HEK293 (cell line): ENCODE results near the gene PPM1F.

Experiments used
- ELK4 ChIP-seq: IDR thresholded peaks from 2 replicates; pipeline ENCODE4 v1.6.1; 2011; ENCODE audit warnings: mild to moderate bottlenecking, low read depth, low read length, borderline replicate concordance
- FEZF1 ChIP-seq: fragments of 450-650 bp; formaldehyde crosslinking; IDR thresholded peaks from 2 replicates; pipeline ENCODE4 v1.5.1; 2016; ENCODE audit warnings: missing biosample characterization, missing genetic modification characterization
- IKZF3 ChIP-seq: fragments of 450-650 bp; IDR thresholded peaks from 2 replicates; pipeline ENCODE4 v1.5.0; 2018; ENCODE audit warnings: missing biosample characterization, mild to moderate bottlenecking, missing genetic modification characterization, moderate library complexity
- KLF10 ChIP-seq: fragments of 450-650 bp; IDR thresholded peaks from 2 replicates; pipeline ENCODE4 v1.5.1; 2018; ENCODE audit warnings: missing biosample characterization, mild to moderate bottlenecking, missing genetic modification characterization
- KLF9 ChIP-seq: fragments of 450-650 bp; formaldehyde crosslinking; IDR thresholded peaks from 2 replicates; pipeline ENCODE4 v1.5.1; 2016; ENCODE audit warnings: missing biosample characterization, missing genetic modification characterization, low read depth
- MYNN ChIP-seq: fragments of 450-650 bp; formaldehyde crosslinking; IDR thresholded peaks from 2 replicates; pipeline ENCODE4 v1.5.1; 2016; ENCODE audit warnings: missing biosample characterization, missing genetic modification characterization, borderline replicate concordance
- RBAK ChIP-seq: fragments of 450-650 bp; formaldehyde crosslinking; IDR thresholded peaks from 2 replicates; pipeline ENCODE4 v1.5.1; 2016; ENCODE audit warnings: missing biosample characterization, missing genetic modification characterization
- SALL2 ChIP-seq: fragments of 450-650 bp; formaldehyde crosslinking; IDR thresholded peaks from 2 replicates; pipeline ENCODE4 v1.5.0; 2017; ENCODE audit warnings: missing biosample characterization, mild to moderate bottlenecking, missing genetic modification characterization, borderline replicate concordance
- SCRT1 ChIP-seq: fragments of 450-650 bp; formaldehyde crosslinking; IDR thresholded peaks from 2 replicates; pipeline ENCODE4 v1.5.1; 2016; ENCODE audit warnings: missing biosample characterization, missing genetic modification characterization, borderline replicate concordance
- TSHZ1 ChIP-seq: fragments of 450-650 bp; formaldehyde crosslinking; IDR thresholded peaks from 2 replicates; pipeline ENCODE4 v1.5.1; 2016; ENCODE audit warnings: missing biosample characterization, missing genetic modification characterization, borderline replicate concordance
- ZBTB17 ChIP-seq: fragments of 450-650 bp; formaldehyde crosslinking; IDR thresholded peaks from 2 replicates; pipeline ENCODE4 v1.5.1; 2016; ENCODE audit warnings: missing biosample characterization, missing genetic modification characterization
- ZBTB21 ChIP-seq: fragments of 450-650 bp; formaldehyde crosslinking; IDR thresholded peaks from 2 replicates; pipeline ENCODE4 v1.5.1; 2017; ENCODE audit warnings: missing biosample characterization, missing genetic modification characterization
- ZBTB48 ChIP-seq: fragments of 450-650 bp; formaldehyde crosslinking; IDR thresholded peaks from 2 replicates; pipeline ENCODE4 v1.5.1; 2016; ENCODE audit warnings: missing biosample characterization, missing genetic modification characterization
- ZBTB8A ChIP-seq: fragments of 450-650 bp; formaldehyde crosslinking; IDR thresholded peaks from 2 replicates; pipeline ENCODE4 v1.5.1; 2016; ENCODE audit warnings: missing biosample characterization, missing genetic modification characterization
- ZFP3 ChIP-seq: fragments of 450-650 bp; formaldehyde crosslinking; IDR thresholded peaks from 2 replicates; pipeline ENCODE4 v1.5.1; 2016; ENCODE audit warnings: low read depth, missing biosample characterization, missing genetic modification characterization
- ZIC2 ChIP-seq: fragments of 450-650 bp; formaldehyde crosslinking; IDR thresholded peaks from 2 replicates; pipeline ENCODE4 v1.5.1; 2016; ENCODE audit warnings: missing biosample characterization, missing genetic modification characterization
- ZNF10 ChIP-seq: fragments of 450-650 bp; formaldehyde crosslinking; IDR thresholded peaks from 2 replicates; pipeline ENCODE4 v1.5.1; 2017; ENCODE audit warnings: missing biosample characterization, missing genetic modification characterization
- ZNF114 ChIP-seq: fragments of 450-650 bp; formaldehyde crosslinking; IDR thresholded peaks from 2 replicates; pipeline ENCODE4 v1.5.0; 2017; ENCODE audit warnings: missing biosample characterization, missing genetic modification characterization
- ZNF157 ChIP-seq: fragments of 450-650 bp; formaldehyde crosslinking; IDR thresholded peaks from 2 replicates; pipeline ENCODE4 v1.5.1; 2016; ENCODE audit warnings: missing biosample characterization, missing genetic modification characterization
- ZNF18 ChIP-seq: fragments of 450-650 bp; formaldehyde crosslinking; IDR thresholded peaks from 2 replicates; pipeline ENCODE4 v1.5.1; 2016; ENCODE audit warnings: missing biosample characterization, missing genetic modification characterization
- ZNF221 ChIP-seq: fragments of 450-650 bp; formaldehyde crosslinking; IDR thresholded peaks from 2 replicates; pipeline ENCODE4 v1.5.1; 2017; ENCODE audit warnings: missing biosample characterization, missing genetic modification characterization, borderline replicate concordance
- ZNF26 ChIP-seq: fragments of 450-650 bp; formaldehyde crosslinking; IDR thresholded peaks from 2 replicates; pipeline ENCODE4 v1.5.1; 2016; ENCODE audit warnings: missing biosample characterization, missing genetic modification characterization
- ZNF311 ChIP-seq: fragments of 450-650 bp; formaldehyde crosslinking; IDR thresholded peaks from 2 replicates; pipeline ENCODE4 v1.5.1; 2017; ENCODE audit warnings: missing biosample characterization, missing genetic modification characterization, borderline replicate concordance
- ZNF335 ChIP-seq: fragments of 450-650 bp; formaldehyde crosslinking; conservative IDR thresholded peaks from 2 replicates; pipeline ENCODE4 v1.5.1; 2016; ENCODE audit warnings: missing biosample characterization, missing genetic modification characterization
- ZNF416 ChIP-seq: fragments of 450-650 bp; formaldehyde crosslinking; IDR thresholded peaks from 2 replicates; pipeline ENCODE4 v1.5.1; 2016; ENCODE audit warnings: missing biosample characterization, missing genetic modification characterization
- ZNF510 ChIP-seq: fragments of 450-650 bp; formaldehyde crosslinking; IDR thresholded peaks from 2 replicates; pipeline ENCODE4 v1.5.1; 2018; ENCODE audit warnings: mild to moderate bottlenecking, missing genetic modification characterization, missing biosample characterization; ENCODE audit not compliant: insufficient replicate concordance
- ZNF513 ChIP-seq: fragments of 450-650 bp; IDR thresholded peaks from 2 replicates; pipeline ENCODE4 v1.5.1; 2018; ENCODE audit warnings: missing biosample characterization, missing genetic modification characterization
- ZNF549 ChIP-seq: fragments of 450-650 bp; IDR thresholded peaks from 2 replicates; pipeline ENCODE4 v1.5.1; 2018; ENCODE audit warnings: missing biosample characterization, missing genetic modification characterization, mild to moderate bottlenecking, inconsistent platforms, moderate library complexity
- ZNF555 ChIP-seq: fragments of 450-650 bp; formaldehyde crosslinking; conservative IDR thresholded peaks from 2 replicates; pipeline ENCODE4 v1.5.1; 2017; ENCODE audit warnings: missing biosample characterization, mild to moderate bottlenecking, missing genetic modification characterization, inconsistent platforms
- ZNF623 ChIP-seq: fragments of 450-650 bp; formaldehyde crosslinking; IDR thresholded peaks from 2 replicates; pipeline ENCODE4 v1.5.1; 2016; ENCODE audit warnings: missing biosample characterization, missing genetic modification characterization
- ZNF624 ChIP-seq: fragments of 450-650 bp; formaldehyde crosslinking; IDR thresholded peaks from 2 replicates; pipeline ENCODE4 v1.5.1; 2017; ENCODE audit warnings: missing biosample characterization, missing genetic modification characterization

The PPM1F gene

GRCh38 chr22:21982338-21982965, 29.8 kb upstream of the PPM1F start, which contains the start of gene TOP3B (continued):
- TF ChIP-seq ZNF549 (tag by site-specific recombination) (no peak), ZFP3 (tag by site-specific recombination) (no peak), SCRT1 (tag by site-specific recombination) (no peak), ZIC2 (tag by site-specific recombination) (peak; percentile 71), SALL2 (tag by site-specific recombination) (no peak), FEZF1 (tag by site-specific recombination) (peak; percentile 43; the same call in 1 of the 2 replicates), ZBTB21 (tag by site-specific recombination) (peak; percentile 59; the same call in 1 of the 2 replicates), ZNF221 (tag by site-specific recombination) (no peak), ZNF624 (tag by site-specific recombination) (no peak), ZBTB17 (tag by site-specific recombination) (peak; percentile 74), KLF9 (tag by site-specific recombination) (peak; percentile 61), MYNN (tag by site-specific recombination) (no peak), ZBTB8A (peak; percentile 63), ZNF513 (tag by site-specific recombination) (peak; percentile 64; the same call in 1 of the 2 replicates), KLF10 (peak; percentile 64; the same call in 1 of the 2 replicates), ZNF18 (tag by site-specific recombination) (no peak), ZNF10 (tag by site-specific recombination) (no peak), TSHZ1 (tag by site-specific recombination) (peak; percentile 72; the same call in 1 of the 2 replicates), ZNF311 (tag by site-specific recombination) (no peak), IKZF3 (tag by site-specific recombination) (peak; percentile 91), RBAK (tag by site-specific recombination) (no peak), ZNF623 (no peak; the same call in 1 of the 2 replicates), ZNF26 (tag by site-specific recombination) (no peak), ZNF416 (tag by site-specific recombination) (no peak), ZNF335 (tag by site-specific recombination) (peak; percentile 94), ZBTB48 (tag by site-specific recombination) (peak; percentile 83), ZNF555 (tag by site-specific recombination) (no peak), ZNF114 (tag by site-specific recombination) (no peak), ZNF510 (tag by site-specific recombination) (no peak), ELK4 (no peak; the same call in 1 of the 2 replicates), ZNF157 (tag by site-specific recombination) (no peak)
